Nephron progenitor cell (in vitro differentiated cells): Measurements from ENCODE around the gene BRD4.

Experiments
- DNase-seq: peaks from one replicate; pipeline ENCODE4 v3.0.0; 2021
- H3K27ac Mint-ChIP-seq: 2 replicates; pipeline ENCODE4 v1.8.0; 2021; ENCODE audit warnings: mild to moderate bottlenecking, moderate library complexity, mixed read lengths
- H3K27me3 Mint-ChIP-seq: 2 replicates; pipeline ENCODE4 v1.8.0; 2021; ENCODE audit warnings: mild to moderate bottlenecking, low read depth, mixed read lengths; ENCODE audit not compliant: poor library complexity
- H3K36me3 Mint-ChIP-seq: 2 replicates; pipeline ENCODE4 v1.8.0; 2021; ENCODE audit warnings: low read depth, mixed read lengths
- H3K4me1 Mint-ChIP-seq: 2 replicates; pipeline ENCODE4 v1.8.0; 2021; ENCODE audit warnings: mixed read lengths
- H3K4me3 Mint-ChIP-seq: 2 replicates; pipeline ENCODE4 v1.8.0; 2021; ENCODE audit warnings: mild to moderate bottlenecking, moderate library complexity, mixed read lengths
- H3K9me3 Mint-ChIP-seq: 2 replicates; pipeline ENCODE4 v1.8.0; 2021; ENCODE audit warnings: mild to moderate bottlenecking, moderate library complexity, mixed read lengths
- TF ChIP-seq, protein P1 (sequence below): fragments of 200-600 bp; sonication (generic); IDR thresholded peaks from 2 replicates; pipeline ENCODE4 v1.5.0; 2021; ENCODE audit warnings: antibody characterized with exemption

BRD4 gene

GRCh38 chr19:15378534-15379082 lies 46.3 kb upstream of the BRD4 start:
- TF ChIP-seq, protein P1, sequence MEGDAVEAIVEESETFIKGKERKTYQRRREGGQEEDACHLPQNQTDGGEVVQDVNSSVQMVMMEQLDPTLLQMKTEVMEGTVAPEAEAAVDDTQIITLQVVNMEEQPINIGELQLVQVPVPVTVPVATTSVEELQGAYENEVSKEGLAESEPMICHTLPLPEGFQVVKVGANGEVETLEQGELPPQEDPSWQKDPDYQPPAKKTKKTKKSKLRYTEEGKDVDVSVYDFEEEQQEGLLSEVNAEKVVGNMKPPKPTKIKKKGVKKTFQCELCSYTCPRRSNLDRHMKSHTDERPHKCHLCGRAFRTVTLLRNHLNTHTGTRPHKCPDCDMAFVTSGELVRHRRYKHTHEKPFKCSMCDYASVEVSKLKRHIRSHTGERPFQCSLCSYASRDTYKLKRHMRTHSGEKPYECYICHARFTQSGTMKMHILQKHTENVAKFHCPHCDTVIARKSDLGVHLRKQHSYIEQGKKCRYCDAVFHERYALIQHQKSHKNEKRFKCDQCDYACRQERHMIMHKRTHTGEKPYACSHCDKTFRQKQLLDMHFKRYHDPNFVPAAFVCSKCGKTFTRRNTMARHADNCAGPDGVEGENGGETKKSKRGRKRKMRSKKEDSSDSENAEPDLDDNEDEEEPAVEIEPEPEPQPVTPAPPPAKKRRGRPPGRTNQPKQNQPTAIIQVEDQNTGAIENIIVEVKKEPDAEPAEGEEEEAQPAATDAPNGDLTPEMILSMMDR = no peak
- Mint-ChIP-seq H3K9me3 (no peaks in the 10 kb centered on the region), H3K4me1 (peaks cover 47% of the 10 kb centered on the region), H3K4me3 (peak overlapping the region; percentile 89), H3K27ac (peak overlapping the region; percentile 92), H3K36me3 (peaks cover 19% of the 10 kb centered on the region), H3K27me3 (peaks cover 3% of the 10 kb centered on the region)
- DNase-seq = peak; percentile 46

GRCh38 chr19:15374796-15375440 lies 42.6 kb upstream of the BRD4 start:
- TF ChIP-seq, protein P1 = no peak
- Mint-ChIP-seq H3K36me3 (peaks cover 24% of the 10 kb centered on the region), H3K4me3 (no peak overlapping the region), H3K4me1 (peaks cover 30% of the 10 kb centered on the region), H3K27me3 (peaks cover 6% of the 10 kb centered on the region), H3K9me3 (no peaks in the 10 kb centered on the region), H3K27ac (peak overlapping the region; percentile 36)
- no peak for DNase-seq

DNA sequence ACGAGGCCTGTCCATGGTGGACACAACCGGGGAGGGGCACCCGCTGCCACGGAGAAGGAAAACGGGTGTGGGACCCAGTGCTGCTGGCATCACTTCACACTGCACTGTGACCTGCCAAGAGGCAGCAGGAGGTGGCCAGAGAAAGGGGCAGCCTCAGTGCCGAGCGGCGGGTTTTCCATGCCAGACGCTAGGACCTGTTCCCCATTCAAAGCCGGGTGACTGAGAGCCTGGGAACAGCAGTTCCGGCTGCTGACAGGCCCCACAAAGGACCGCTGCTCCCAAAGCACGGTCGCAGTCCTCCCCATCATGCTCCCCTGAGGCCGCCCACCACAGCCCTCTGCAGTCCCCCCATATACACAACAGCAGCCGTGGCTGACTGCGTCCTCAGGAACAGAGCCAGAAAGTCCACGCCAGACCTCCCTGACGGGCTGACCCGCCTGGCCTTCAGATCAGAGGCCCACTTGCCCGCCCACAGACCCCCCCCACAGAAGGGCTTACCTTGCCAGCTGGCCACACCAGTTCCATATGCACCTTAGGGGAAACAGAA lies 41.8 kb upstream of the BRD4 start:
- peaks cover 3% of the 10 kb centered on the region for H3K27me3 Mint-ChIP-seq
- no peak overlapping the region for H3K4me3 Mint-ChIP-seq
- H3K4me1 Mint-ChIP-seq = peaks cover 30% of the 10 kb centered on the region
- TF ChIP-seq, protein P1 = no peak
- DNase-seq = no peak
- peaks cover 24% of the 10 kb centered on the region for H3K36me3 Mint-ChIP-seq
- H3K27ac Mint-ChIP-seq = no peak overlapping the region
- H3K9me3 Mint-ChIP-seq = no peaks in the 10 kb centered on the region

DNA sequence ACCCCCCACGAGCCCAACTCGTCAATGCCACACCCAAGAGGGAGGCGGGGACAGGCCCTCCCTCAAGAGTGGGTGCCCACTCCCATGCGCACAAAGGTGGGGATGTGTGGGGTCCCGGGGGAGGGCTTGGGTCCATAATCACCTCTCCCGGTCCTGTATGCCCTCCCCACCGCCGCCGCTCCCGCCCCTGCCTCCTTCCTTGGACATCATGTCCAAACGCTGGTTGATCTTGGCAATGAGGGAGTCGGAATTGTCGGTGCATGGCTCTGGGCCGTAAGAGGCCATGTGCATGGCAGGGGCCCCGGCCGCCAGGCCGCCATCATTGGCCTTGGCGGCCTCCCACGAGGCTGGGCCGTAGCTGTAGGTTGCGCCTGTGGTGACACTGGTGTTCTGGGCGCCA lies 41.3 kb upstream of the BRD4 start:
- DNase-seq = no peak
- Mint-ChIP-seq H3K9me3 (no peaks in the 10 kb centered on the region), H3K4me1 (peaks cover 30% of the 10 kb centered on the region)

GRCh38 chr19:15372891-15373301 lies 40.6 kb upstream of the BRD4 start:
- no peaks in the 10 kb centered on the region for H3K9me3 Mint-ChIP-seq
- no peak for DNase-seq
- TF ChIP-seq, protein P1 = no peak
- H3K4me3 Mint-ChIP-seq = no peak overlapping the region
- H3K36me3 Mint-ChIP-seq = peaks cover 34% of the 10 kb centered on the region
- H3K27me3 Mint-ChIP-seq = peaks cover 3% of the 10 kb centered on the region
- H3K27ac Mint-ChIP-seq = peak overlapping the region; percentile 68
- peaks cover 23% of the 10 kb centered on the region for H3K4me1 Mint-ChIP-seq

More for the DNA sequence above, 41.3 kb upstream of the BRD4 start:
- H3K4me3 Mint-ChIP-seq = no peak overlapping the region
- TF ChIP-seq, protein P1 = no peak
- H3K27ac Mint-ChIP-seq = no peak overlapping the region
- peaks cover 3% of the 10 kb centered on the region for H3K27me3 Mint-ChIP-seq
- peaks cover 27% of the 10 kb centered on the region for H3K36me3 Mint-ChIP-seq
